Right lobe of liver (tissue), 6 donors: ENCODE data around the gene RTN4. TPM values are rescaled to one million over a fixed set of nuclear protein-coding genes. Genes with fewer than 3 reads are reported as not detected.

Experiments
- ATAC-seq, 4 donors: fragments of 200-7000 bp; cut with Tn5 transposase; one replicate each; pipeline ENCODE4 v1.9.1; 2020; ENCODE audit warnings: mild to moderate bottlenecking in 4 of 4, moderate library complexity in 4 of 4
- DNase-seq, 3 donors: peaks; one replicate each; pipeline ENCODE4 v3.0.0-alpha.2; 2020
- H3K27ac ChIP-seq, 3 donors: fragments of 200-600 bp; one replicate each; pipeline ENCODE4 v1.8.0; 2022
- H3K27me3 ChIP-seq, 2 donors: fragments of 200-600 bp; one replicate each; pipeline ENCODE4 v1.8.0; 2022
- H3K36me3 ChIP-seq, 4 donors: fragments of 200-600 bp; sonication (generic) in 1 of 4; one replicate each; pipeline versions ENCODE4 v1.5.1 to v1.8.0; 2017 to 2022; ENCODE audit warnings: control low read depth in 1 of 4
- H3K4me1 ChIP-seq, 4 donors: fragments of 200-600 bp; sonication (generic) in 1 of 4; one replicate each; pipeline versions ENCODE4 v1.5.1 to v1.8.0; 2017 to 2022; ENCODE audit warnings: control low read depth in 1 of 4
- H3K4me3 ChIP-seq, 3 donors: fragments of 200-600 bp; one replicate each; pipeline ENCODE4 v1.8.0; 2022
- H3K9me3 ChIP-seq, 4 donors: fragments of 200-600 bp; sonication (generic) in 1 of 4; one replicate each; pipeline versions ENCODE4 v1.5.1 to v1.8.0; 2017 to 2022; ENCODE audit warnings: control low read depth in 1 of 4
- CTCF ChIP-seq, 4 donors: fragments of 200-600 bp in 3 of 4; fragments of 450-650 bp in 1 of 4; IDR thresholded peaks; one replicate each; pipeline versions ENCODE4 v1.5.1 to v1.8.0; 2016 to 2022; ENCODE audit warnings: antibody characterized with exemption in 4 of 4, mild to moderate bottlenecking in 2 of 4
- POLR2A ChIP-seq: fragments of 450-650 bp; IDR thresholded peaks from one replicate; pipeline ENCODE4 v1.6.1; 2017; ENCODE audit warnings: antibody characterized with exemption, mild to moderate bottlenecking
- WGBS: methylation state at CpG from one replicate; pipeline ENCODE4 v1.1.6; 2018; ENCODE audit warnings: low coverage, low lambda C conversion rate; ENCODE audit not compliant: insufficient coverage; ENCODE audit errors: missing lambda C conversion rate; 5-methylcytosine and 5-hydroxymethylcytosine counted together
- intact Hi-C, 2 donors: fragments of 100-400 bp; cut with DNase I; formaldehyde crosslinking; loops; one replicate each; pipeline versions ENCODE4 v1.11.2 to v1.14.1; 2022
- total RNA-seq, 6 experiments: library from RNA; depleted of rRNA in 2 of 6; stranded (reverse); fragments of >200 nt in 2 of 6; fragmentation: NEBNext Ultra II Directional in 3 of 6; extraction: Animal tissue kit (Norgen Biotek cat#: 25700) in 3 of 6; gene quantifications; one replicate each; pipeline versions ENCODE4 v1.1.0 to v1.2.4, GENCODE V29; 2016 to 2023
- donor health status: DM: no; HTN: yes; CAD: no.
- donor health status: DM: no; HTN: no; CAD: no.
- donor health status: DM: no; HTN: no; CAD: no.
- donor health status: DM: no; HTN: yes; CAD: no.
- donor health status: DM: no; HTN: yes; CAD: no.

Gene RTN4
- total RNA-seq, 6 experiments from 2014 or later = 126 to 195 (median 177) TPM

- Histone ChIP-seq H3K36me3 (no peaks in the 10 kb centered on the region), H3K4me3 (no peak overlapping the region), H3K9me3 (peaks cover 0 to 3% (median 0%) of the 10 kb centered on the region in 4 donors), H3K27me3 (no peaks in the 10 kb centered on the region), H3K27ac (no peak overlapping the region), H3K4me1 (peaks cover 0 to under 1% (median 0%) of the 10 kb centered on the region in 4 donors)
- 80% methylated on average over 1 of the region's 4 CpGs for WGBS
- DNase-seq = no peak
- intact Hi-C loops = no loop called here
- TF ChIP-seq POLR2A (no peak), CTCF (IDR thresholded peaks at IDR 0.05) (no peak)
- no peak for ATAC-seq
Observed at GRCh38 chr2:55031505-55031904, 18.7 kb downstream of the RTN4 start.

- no peak overlapping the region for H3K4me3 ChIP-seq
- 69% methylated on average over 3 of the region's 3 CpGs for WGBS
- ATAC-seq = no peak
- no peak overlapping the region for H3K27ac ChIP-seq
- no peak for DNase-seq
- intact Hi-C loops = no loop called here
- TF ChIP-seq POLR2A (no peak), CTCF (IDR thresholded peaks at IDR 0.05) (no peak)
- H3K27me3 ChIP-seq = no peaks in the 10 kb centered on the region
- peaks cover 0 to 3% (median 0%) of the 10 kb centered on the region in 4 donors for H3K4me1 ChIP-seq
- H3K36me3 ChIP-seq = no peaks in the 10 kb centered on the region
- no peaks in the 10 kb centered on the region for H3K9me3 ChIP-seq
Observed at GRCh38 chr2:55030766-55031165, 19.5 kb downstream of the RTN4 start.

GRCh38 chr2:55029098-55029497 lies 21.2 kb downstream of the RTN4 start:
- WGBS = 90% methylated on average over 1 of the region's 1 CpG
- Histone ChIP-seq H3K27ac (no peak overlapping the region), H3K27me3 (no peaks in the 10 kb centered on the region), H3K4me3 (no peak overlapping the region), H3K4me1 (peaks cover 0 to 3% (median 0%) of the 10 kb centered on the region in 4 donors), H3K9me3 (no peaks in the 10 kb centered on the region), H3K36me3 (no peaks in the 10 kb centered on the region)
- intact Hi-C loops = loop anchor here (10.0 kb wide), 2 partner anchors 126 to 136 kb away; no protein-coding TSS in a partner anchor
- ATAC-seq = no peak
- TF ChIP-seq POLR2A = no peak
- TF ChIP-seq CTCF (IDR thresholded peaks at IDR 0.05) = no peak
- DNase-seq = no peak

DNA sequence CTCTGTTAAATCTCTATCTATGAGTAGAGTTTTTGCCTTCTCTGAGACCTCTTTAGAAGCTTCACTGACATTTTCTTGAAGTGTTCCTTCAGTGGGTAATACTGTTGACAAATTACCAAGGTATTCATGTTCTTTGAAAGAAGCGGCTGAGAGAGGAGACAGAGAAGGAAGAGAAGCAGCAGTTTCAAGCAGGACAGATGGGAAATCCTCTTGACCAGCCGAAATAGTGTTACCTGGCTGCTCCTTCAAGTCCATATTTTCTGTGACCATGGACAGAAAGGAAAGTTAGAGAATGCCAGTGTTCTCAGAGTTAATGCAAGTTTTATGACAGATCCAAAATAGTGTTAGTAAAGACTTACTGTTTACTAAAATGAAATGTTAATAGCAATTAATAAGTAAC lies 23.0 kb downstream of the RTN4 start:
- Histone ChIP-seq H3K4me3 (no peak overlapping the region), H3K27me3 (no peaks in the 10 kb centered on the region), H3K9me3 (no peaks in the 10 kb centered on the region), H3K27ac (no peak overlapping the region), H3K4me1 (peaks cover 0 to 3% (median 0%) of the 10 kb centered on the region in 4 donors), H3K36me3 (no peaks in the 10 kb centered on the region)
- no peak for DNase-seq
- intact Hi-C loops = loop anchor here (10.0 kb wide), 2 partner anchors 128 to 138 kb away; no protein-coding TSS in a partner anchor
- no peak for ATAC-seq
- TF ChIP-seq POLR2A (no peak), CTCF (IDR thresholded peaks at IDR 0.05) (no peak)
- WGBS = 100% methylated on average over 2 of the region's 2 CpGs
